PC-9 (cell line): ENCODE measurements around the gene CNIH2. TPM values are rescaled to one million over a fixed set of nuclear protein-coding genes. Genes with fewer than 3 reads are reported as not detected.

Experiments used
- BruUV-seq: library from RNA; stranded (reverse); fragments of 400-500 nt; replicated peaks from 2 replicates; lab custom pipeline; 2021; lab: Mats Ljungman, UMichigan
- CTCF ChIA-PET: fragments of 300-600 bp; sonication (Branson Sonifier 250); formaldehyde crosslinking; loops from one replicate; lab custom pipeline; 2022; ENCODE audit warnings: antibody characterized with exemption; lab: Charles Lee
- POLR2A ChIA-PET: fragments of 300-600 bp; sonication (Branson Sonifier 250); formaldehyde crosslinking; loops from one replicate; lab custom pipeline; 2022; ENCODE audit warnings: antibody characterized with exemption; ENCODE audit not compliant: unreplicated experiment; lab: Charles Lee
- DNase-seq, 2 experiments: peaks; one replicate each; pipeline versions ENCODE4 v3.0.0 to v3.0.0-alpha.2; 2015 to 2022; ENCODE audit warnings: mixed read lengths in 1 of 2
- H2AFZ ChIP-seq: fragments of 200-600 bp; sonication (generic); 2 replicates; pipeline ENCODE4 v1.8.1; 2017; ENCODE audit warnings: antibody characterized with exemption
- H3F3A ChIP-seq: fragments of 200-600 bp; sonication (generic); 2 replicates; pipeline ENCODE4 v1.8.1; 2017; ENCODE audit warnings: antibody characterized with exemption, mild to moderate bottlenecking, low read depth; ENCODE audit not compliant: insufficient read depth
- H3K27ac ChIP-seq: fragments of 200-600 bp; sonication (generic); 2 replicates; pipeline ENCODE4 v1.6.1; 2016; ENCODE audit warnings: mixed run types
- H3K27me3 ChIP-seq: fragments of 200-600 bp; sonication (generic); 2 replicates; pipeline ENCODE4 v1.6.1; 2016; ENCODE audit warnings: low read depth, mixed run types; ENCODE audit not compliant: insufficient read depth
- H3K36me3 ChIP-seq: fragments of 200-600 bp; sonication (generic); 2 replicates; pipeline ENCODE4 v1.6.1; 2016; ENCODE audit warnings: low read depth, mixed run types
- H3K4me1 ChIP-seq: fragments of 200-600 bp; sonication (generic); replicated peaks from 2 replicates; pipeline ENCODE4 v1.6.1; 2016; ENCODE audit warnings: mixed run types; ENCODE audit not compliant: insufficient read depth
- H3K4me2 ChIP-seq: fragments of 200-600 bp; sonication (generic); 2 replicates; pipeline ENCODE4 v1.6.1; 2017; ENCODE audit warnings: mixed run types
- H3K4me3 ChIP-seq: fragments of 200-600 bp; sonication (generic); 2 replicates; pipeline ENCODE4 v1.6.1; 2016; ENCODE audit warnings: mixed run types
- H3K79me2 ChIP-seq: fragments of 200-600 bp; sonication (generic); 2 replicates; pipeline ENCODE4 v1.6.1; 2017; ENCODE audit warnings: low read depth, mixed run types
- H3K9me2 ChIP-seq: fragments of 200-600 bp; sonication (generic); 2 replicates; pipeline ENCODE4 v1.8.1; 2017; ENCODE audit warnings: mild to moderate bottlenecking; ENCODE audit not compliant: insufficient read depth
- H3K9me3 ChIP-seq: fragments of 200-600 bp; sonication (generic); 2 replicates; pipeline ENCODE4 v1.8.1; 2016; ENCODE audit warnings: low read depth; ENCODE audit not compliant: insufficient read depth
- H4K20me1 ChIP-seq: fragments of 200-600 bp; sonication (generic); 2 replicates; pipeline ENCODE4 v1.8.1; 2017; ENCODE audit not compliant: insufficient read depth
- CTCF ChIP-seq: fragments of 200-600 bp; sonication (generic); conservative IDR thresholded peaks from 2 replicates; pipeline ENCODE4 v1.6.1; 2017; ENCODE audit warnings: mixed run types, antibody characterized with exemption, mild to moderate bottlenecking, moderate library complexity
- EZH2 ChIP-seq: fragments of 200-600 bp; sonication (generic); IDR thresholded peaks from 2 replicates; pipeline ENCODE4 v1.8.0; 2017; ENCODE audit warnings: antibody characterized with exemption, low read depth
- intact Hi-C: fragments of 100-400 bp; cut with micrococcal nuclease; formaldehyde crosslinking; loops from one replicate; pipeline ENCODE4 v1.10.0; 2022; ENCODE audit not compliant: unreplicated experiment
- total RNA-seq: library from RNA; stranded (reverse); gene quantifications from 2 replicates; pipeline ENCODE4 v1.2.3, GENCODE V29; 2021

The CNIH2 gene
- total RNA-seq, 1 experiment from 2014 or later: 6.8 TPM

DNA sequence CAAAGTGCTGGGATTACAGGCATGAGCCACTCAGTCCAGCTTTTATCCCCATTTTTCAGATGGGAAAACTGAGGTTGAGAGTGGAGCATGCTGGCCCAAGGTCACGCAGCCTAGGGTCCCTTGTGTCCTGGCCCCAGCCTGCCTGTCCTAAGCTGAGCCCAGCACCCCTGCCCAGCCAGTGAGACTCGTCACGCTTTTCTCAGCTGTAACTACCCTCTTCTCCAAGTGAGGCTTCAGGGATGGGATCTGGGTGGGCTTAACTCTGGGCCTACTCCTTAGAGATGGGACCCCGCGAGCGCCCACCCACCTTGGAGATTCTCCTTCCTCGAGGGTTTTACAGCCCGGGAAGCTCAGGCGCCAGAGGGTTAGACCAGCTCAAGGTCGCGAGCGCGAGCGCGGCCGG, 13.3 kb downstream of the CNIH2 start:
- Histone ChIP-seq H3K27me3 (no peaks in the 10 kb centered on the region), H3K4me1 (peaks cover 19% of the 10 kb centered on the region), H3K79me2 (peaks cover 24% of the 10 kb centered on the region), H2AFZ (no peak overlapping the region), H3K4me2 (no peak overlapping the region), H3K36me3 (no peaks in the 10 kb centered on the region), H3K4me3 (no peak overlapping the region), H3K9me2 (no peaks in the 10 kb centered on the region), H4K20me1 (peaks cover 5% of the 10 kb centered on the region; the same call in 1 of the 2 replicates), H3K27ac (no peak overlapping the region), H3K9me3 (no peaks in the 10 kb centered on the region), H3F3A (peaks cover 20% of the 10 kb centered on the region)
- no peak for TF ChIP-seq EZH2
- no peak for TF ChIP-seq CTCF
- ChIA-PET POLR2A (no interaction called here), CTCF (interaction anchor here (3.0 kb wide), 1 partner anchor 21 kb away, joined by 13 read pairs; no protein-coding TSS in a partner anchor)
- DNase-seq: no peak
- intact Hi-C loops: no loop called here
- no TSS peak for BruUV-seq

DNA sequence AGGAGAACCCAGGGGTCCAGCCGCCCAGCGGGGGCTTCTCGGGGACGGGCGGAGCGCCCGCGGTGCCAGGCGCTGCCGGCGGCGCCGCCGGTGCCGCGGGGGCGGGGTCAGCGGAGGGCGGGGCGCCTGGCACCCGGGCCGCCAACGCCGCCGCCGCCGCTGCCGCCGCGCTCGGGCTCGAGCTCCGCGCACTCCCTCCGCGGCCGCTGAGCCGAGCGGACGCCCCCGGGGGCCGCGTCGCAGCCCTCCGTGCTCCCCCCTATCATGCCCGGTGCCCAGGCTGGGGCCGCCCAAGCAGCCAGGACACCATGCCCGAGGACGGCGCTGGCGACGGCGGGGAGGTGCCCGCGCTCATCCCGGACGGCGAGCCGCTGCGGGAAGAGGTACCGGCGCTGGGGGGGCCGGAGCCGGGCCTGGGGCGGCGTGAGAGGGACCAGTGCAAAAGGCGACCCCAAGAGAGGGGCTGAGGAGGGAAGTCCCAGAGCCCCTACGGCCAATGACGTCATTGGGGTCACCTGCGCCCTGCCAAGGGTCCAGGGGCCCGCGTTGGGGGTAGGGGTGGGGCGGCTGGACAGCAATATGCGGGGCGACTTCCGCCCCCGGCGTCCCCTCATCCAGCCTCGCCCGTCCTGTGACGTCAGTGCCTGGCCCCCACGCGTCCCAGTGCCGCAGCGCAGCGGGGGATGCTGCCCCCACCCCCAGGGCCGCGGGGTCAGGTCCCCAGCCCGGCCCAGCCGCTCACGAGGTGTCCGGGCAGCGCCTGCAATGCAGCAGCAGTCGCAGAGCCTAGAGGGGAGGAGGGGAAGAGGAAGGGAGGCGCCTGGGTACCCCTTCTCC, 13.9 kb downstream of the CNIH2 start, which contains the start of gene TMEM151A:
TSS of gene TMEM151A (plus strand) at position 189 of the 837 bp plus-strand sequence. CDS start at position 309, 120 bp downstream.
- H3K4me3 ChIP-seq: no peak within 1 kb of the TSS

More for the DNA sequence above, 13.9 kb downstream of the CNIH2 start, which contains the start of gene TMEM151A:
- H3K27me3 ChIP-seq: 0 out of 2 replicates have a peak, but pooled peaks cover 1% of the 10 kb centered on the region
- H3F3A ChIP-seq: peaks cover 20% of the 10 kb centered on the region
- ChIA-PET CTCF (no interaction called here), POLR2A (no interaction called here)
- BruUV-seq: no TSS peak
- DNase-seq: no peak
- peaks cover 19% of the 10 kb centered on the region for H3K4me1 ChIP-seq
- H4K20me1 ChIP-seq: peaks cover 3% of the 10 kb centered on the region; the same call in 1 of the 2 replicates
- no peak for TF ChIP-seq EZH2
- no peak for TF ChIP-seq CTCF
- H2AFZ ChIP-seq: no peak within 1 kb of the TSS
- H3K9me2 ChIP-seq: no peaks in the 10 kb centered on the region
- H3K36me3 ChIP-seq: no peaks in the 10 kb centered on the region
- intact Hi-C loops: no loop called here
- H3K4me2 ChIP-seq: peak within 1 kb of the TSS; percentile 91; the same call in 1 of the 2 replicates
- no peak within 1 kb of the TSS for H3K27ac ChIP-seq
- H3K9me3 ChIP-seq: no peaks in the 10 kb centered on the region
- peaks cover 18% of the 10 kb centered on the region for H3K79me2 ChIP-seq
